NB4 (cell line): ENCODE results near the gene RNF6.

Source experiments
- MYC ChIP-seq: IDR thresholded peaks from 2 replicates; pipeline ENCODE4 v1.6.1; 2011; ENCODE audit warnings: low read depth, low read length
- POLR2A ChIP-seq: IDR thresholded peaks from 2 replicates; pipeline ENCODE4 v1.6.1; 2011; ENCODE audit warnings: mild to moderate bottlenecking; ENCODE audit not compliant: insufficient read length; ENCODE audit errors: extremely low read depth
- TF ChIP-seq, protein P1 (sequence below): IDR thresholded peaks from one replicate; pipeline ENCODE4 v1.5.1; 2012; ENCODE audit warnings: low read depth, low read length

DNA sequence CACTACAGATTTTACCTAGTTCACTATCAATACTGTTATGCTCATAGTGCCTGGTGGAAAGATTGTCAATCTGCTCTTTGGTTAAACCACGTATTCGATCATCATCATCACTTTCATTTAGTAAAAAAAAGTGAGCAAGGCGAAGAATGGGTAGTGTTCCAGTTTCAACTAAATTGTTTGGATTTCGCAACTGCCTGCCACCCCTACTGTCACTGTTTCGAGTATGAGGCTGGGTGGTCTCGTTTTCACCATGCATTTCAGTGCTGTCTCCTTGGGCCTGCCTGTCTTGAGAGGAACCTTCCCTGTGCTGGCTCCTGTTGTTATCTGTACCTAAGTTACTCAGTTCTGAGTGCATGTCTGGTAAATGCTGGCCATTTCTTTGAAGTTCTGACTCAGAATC lies 8.1 kb downstream of the RNF6 start:
- no peak for TF ChIP-seq POLR2A
- TF ChIP-seq, protein P1, sequence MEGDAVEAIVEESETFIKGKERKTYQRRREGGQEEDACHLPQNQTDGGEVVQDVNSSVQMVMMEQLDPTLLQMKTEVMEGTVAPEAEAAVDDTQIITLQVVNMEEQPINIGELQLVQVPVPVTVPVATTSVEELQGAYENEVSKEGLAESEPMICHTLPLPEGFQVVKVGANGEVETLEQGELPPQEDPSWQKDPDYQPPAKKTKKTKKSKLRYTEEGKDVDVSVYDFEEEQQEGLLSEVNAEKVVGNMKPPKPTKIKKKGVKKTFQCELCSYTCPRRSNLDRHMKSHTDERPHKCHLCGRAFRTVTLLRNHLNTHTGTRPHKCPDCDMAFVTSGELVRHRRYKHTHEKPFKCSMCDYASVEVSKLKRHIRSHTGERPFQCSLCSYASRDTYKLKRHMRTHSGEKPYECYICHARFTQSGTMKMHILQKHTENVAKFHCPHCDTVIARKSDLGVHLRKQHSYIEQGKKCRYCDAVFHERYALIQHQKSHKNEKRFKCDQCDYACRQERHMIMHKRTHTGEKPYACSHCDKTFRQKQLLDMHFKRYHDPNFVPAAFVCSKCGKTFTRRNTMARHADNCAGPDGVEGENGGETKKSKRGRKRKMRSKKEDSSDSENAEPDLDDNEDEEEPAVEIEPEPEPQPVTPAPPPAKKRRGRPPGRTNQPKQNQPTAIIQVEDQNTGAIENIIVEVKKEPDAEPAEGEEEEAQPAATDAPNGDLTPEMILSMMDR: no peak
- TF ChIP-seq MYC: no peak
